GM21528 (cell line): ENCODE measurements around the gene MRPS33.
A peak's percentile ranks its signal among the peaks of the same experiment; 100 is the strongest.
"Not testable (repeated sequence)": the region's sequence is repeated elsewhere in the genome, so short reads cannot be mapped to it uniquely, and the experiment has no call there.

Experiments
- ATAC-seq: cut with Tn5 transposase; IDR thresholded peaks from one replicate; pipeline ENCODE4 v1.9.1; 2021; ENCODE audit warnings: mild to moderate bottlenecking, moderate library complexity; ENCODE audit not compliant: unreplicated experiment, low FRiP score

MRPS33 gene

GRCh38 chr7:141014524-141015395 is at the start of gene MRPS33:
Gene MRPS33 (minus strand): TSS chr7:141014952. CDS start chr7:141010633, 4,319 bp downstream.
- peak; percentile 97 for ATAC-seq

DNA sequence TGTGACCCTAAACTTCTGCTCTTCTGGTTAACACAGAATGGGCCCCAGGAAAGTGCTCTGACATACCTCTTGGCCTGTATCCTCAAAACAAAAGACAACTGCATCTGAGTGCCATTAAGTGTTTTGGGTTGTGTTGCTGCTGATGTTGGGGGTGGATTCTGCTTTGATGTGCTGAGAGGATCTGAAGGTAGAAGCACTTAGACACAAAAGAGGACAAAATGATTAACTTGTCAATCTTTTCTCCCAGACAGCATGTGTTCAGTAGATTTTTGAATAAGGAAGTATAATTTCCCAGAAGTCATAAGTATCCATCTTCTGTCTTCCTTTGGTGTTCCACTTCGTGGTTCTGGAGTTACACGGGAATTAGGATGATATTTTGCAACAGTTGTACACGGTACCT is 43.0 kb upstream of the MRPS33 start:
- ATAC-seq: no peak

DNA sequence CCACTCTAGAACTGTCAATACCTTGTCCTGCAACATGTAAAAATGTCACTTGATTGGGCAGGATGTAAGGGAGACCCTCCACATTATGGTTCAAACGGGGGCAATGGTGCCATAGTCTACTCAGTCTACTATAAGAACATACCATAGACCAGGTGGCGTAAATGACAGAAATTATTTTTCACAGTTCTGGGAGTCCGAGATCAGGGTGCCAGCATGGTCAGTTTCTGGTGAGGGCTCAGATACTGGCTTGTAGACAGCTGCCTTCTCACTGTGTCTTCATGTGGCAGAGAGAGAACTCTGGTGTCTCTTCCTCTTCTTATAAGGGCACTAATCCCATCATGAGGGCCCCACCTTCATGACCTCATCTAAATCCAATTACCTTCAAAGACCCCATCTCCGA is 40.4 kb upstream of the MRPS33 start:
- ATAC-seq: no peak

DNA sequence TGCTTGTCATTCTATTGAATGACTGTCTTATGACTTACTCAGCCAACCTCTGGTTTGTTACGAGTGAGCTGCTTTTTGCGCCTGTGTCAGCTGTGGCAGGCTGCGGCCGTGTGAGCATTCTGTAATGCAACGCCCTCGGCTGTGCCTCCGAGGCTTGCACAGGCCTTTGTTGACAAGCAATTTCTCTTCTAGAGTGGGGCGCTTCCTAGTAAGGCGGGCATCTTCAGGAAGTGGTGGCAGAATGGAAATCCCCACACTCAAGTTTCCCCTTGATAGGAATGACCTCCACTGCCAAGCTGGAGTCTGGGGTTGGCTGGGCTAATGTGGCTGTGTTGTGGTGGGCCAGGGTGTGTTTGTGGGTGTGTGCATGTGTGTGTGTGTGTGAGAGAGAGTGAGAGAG is 38.9 kb upstream of the MRPS33 start:
- ATAC-seq: no peak

- ATAC-seq: no peak
Observed at GRCh38 chr7:141045842-141046620, 31.3 kb upstream of the MRPS33 start.

- no peak for ATAC-seq
Observed at GRCh38 chr7:141045126-141045841, 30.5 kb upstream of the MRPS33 start.

- no peak for ATAC-seq
Observed at GRCh38 chr7:141043616-141044015, 28.9 kb upstream of the MRPS33 start.

GRCh38 chr7:141042222-141043193 is 27.8 kb upstream of the MRPS33 start:
- ATAC-seq: no peak

- ATAC-seq: no peak
Observed at GRCh38 chr7:141039376-141039775, 24.6 kb upstream of the MRPS33 start.

DNA sequence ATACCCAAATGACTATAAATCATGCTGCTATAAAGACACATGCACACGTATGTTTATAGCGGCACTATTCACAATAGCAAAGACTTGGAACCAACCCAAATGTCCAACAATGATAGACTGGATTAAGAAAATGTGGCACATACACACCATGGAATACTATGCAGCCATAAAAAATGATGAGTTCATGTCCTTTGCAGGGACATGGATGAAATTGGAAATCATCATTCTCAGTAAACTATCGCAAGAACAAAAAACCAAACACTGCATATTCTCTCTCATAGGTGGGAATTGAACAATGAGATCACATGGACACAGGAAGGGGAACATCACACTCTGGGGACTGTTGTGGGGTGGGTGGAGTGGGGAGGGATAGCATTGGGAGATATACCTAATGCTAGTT is 23.3 kb upstream of the MRPS33 start:
- not testable (repeated sequence) for ATAC-seq

GRCh38 chr7:141032539-141033323 is 18.0 kb upstream of the MRPS33 start:
- not testable (repeated sequence) for ATAC-seq

GRCh38 chr7:141028767-141029166 is 14.0 kb upstream of the MRPS33 start:
- no peak for ATAC-seq

- no peak for ATAC-seq
Observed at GRCh38 chr7:141027043-141027442, 12.3 kb upstream of the MRPS33 start.

DNA sequence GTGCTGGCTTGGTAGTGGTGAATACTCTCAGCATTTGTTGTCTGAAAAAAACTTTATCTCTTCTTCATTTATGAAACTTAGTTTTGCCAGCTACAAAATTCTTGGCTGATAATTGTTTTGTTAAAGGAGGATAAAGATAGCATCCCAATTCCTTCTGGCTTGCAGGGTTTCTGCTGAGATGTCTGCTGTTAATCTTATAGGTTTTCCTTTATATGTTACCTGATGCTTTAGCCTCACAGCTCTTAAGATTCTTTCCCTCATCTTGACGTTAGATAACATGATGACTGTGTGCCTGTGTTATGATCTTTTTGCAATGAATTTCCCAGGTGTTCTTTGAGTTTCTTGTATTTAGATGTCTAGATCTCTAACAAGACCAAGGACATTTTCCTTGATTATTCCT is 9.9 kb upstream of the MRPS33 start:
- no peak for ATAC-seq

DNA sequence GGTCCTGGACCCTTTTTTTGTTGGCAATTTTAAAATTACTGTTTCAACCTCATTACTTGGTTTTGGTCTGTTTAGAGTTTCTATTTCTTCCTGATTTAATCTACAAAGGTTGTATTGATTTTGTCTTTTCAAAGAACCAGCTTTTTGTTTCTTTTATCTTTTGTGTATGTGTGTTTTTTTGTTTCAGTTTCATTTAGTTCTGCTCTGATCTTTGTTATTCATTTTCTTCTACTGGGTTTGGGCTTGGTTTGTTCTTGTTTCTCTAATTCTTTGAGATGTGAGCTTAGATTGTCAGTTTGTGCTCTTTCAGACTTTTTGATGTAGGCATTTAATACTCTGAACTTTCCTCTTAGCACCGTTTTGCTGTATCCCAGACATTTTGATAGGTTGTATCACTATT is 8.5 kb upstream of the MRPS33 start:
- ATAC-seq: no peak

DNA sequence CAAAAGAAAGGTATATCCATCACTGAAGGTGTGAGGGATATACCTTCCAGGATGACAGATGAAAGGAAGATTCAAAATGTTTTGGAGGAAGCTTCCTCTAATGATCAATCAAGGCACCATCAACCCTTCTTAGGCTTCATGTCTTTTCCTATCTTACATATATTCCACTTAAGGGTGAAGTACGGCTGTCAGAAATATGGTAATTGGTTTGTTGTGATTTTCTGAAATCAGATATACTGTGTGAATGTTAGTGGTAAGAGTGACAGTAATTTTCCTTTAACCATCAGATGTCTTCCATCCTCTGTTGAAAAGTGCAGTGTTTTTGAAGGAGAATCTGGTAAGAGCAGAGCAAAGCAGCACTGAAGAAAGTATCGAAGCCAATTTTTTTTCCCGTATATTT is 2.8 kb upstream of the MRPS33 start:
- no peak for ATAC-seq

GRCh38 chr7:141016349-141016748 is 1.6 kb upstream of the MRPS33 start:
- no peak for ATAC-seq

- ATAC-seq: peak; percentile 4
Observed at GRCh38 chr7:141014125-141014523, 628 bp downstream of the MRPS33 start.

DNA sequence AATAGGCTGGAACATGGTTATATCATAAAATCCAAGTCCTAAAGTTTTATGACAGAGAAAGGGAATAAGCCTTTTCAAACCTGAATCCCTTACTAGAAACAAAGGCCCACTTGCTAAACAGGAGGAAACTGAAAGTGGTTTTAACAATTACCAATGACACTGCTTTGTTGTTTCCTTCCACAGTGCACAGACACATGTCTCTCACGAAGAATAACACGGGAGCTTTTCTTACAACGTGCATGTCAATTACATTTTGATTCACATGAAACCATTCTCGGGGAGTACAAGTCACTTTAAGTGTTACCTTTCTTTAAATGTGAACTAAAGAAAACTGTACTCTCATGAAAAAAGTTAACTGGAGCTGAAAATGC is 1.4 kb downstream of the MRPS33 start:
- no peak for ATAC-seq
